ENCODE measurements around the gene ZNF606.
A peak's percentile ranks its signal among the peaks of the same experiment; 100 is the strongest.
"Not testable (repeated sequence)": the region's sequence is repeated elsewhere in the genome, so short reads cannot be mapped to it uniquely, and the experiment has no call there.

ZNF606 gene

GRCh38 chr19:58009666-58010301, 7.2 kb upstream of the ZNF606 start:
- H3K4me3 ChIP-seq (ENCODE audit: low read depth in 1 of 2, low read length in 1 of 2), result peak overlapping the region; percentile 62 to 65
- peaks cover 12% of the 10 kb centered on the region in 2 experiments for H3K4me1 ChIP-seq (ENCODE audit: control insufficient read depth in 1 of 2, insufficient read depth in 1 of 2, low read depth in 1 of 2, low read length in 1 of 2)
- H3K36me3 ChIP-seq, result no peaks in the 10 kb centered on the region
- peaks cover 28% of the 10 kb centered on the region for H3K27me3 ChIP-seq
- no peak overlapping the region for H3K27ac ChIP-seq
- TF ChIP-seq, protein P1, sequence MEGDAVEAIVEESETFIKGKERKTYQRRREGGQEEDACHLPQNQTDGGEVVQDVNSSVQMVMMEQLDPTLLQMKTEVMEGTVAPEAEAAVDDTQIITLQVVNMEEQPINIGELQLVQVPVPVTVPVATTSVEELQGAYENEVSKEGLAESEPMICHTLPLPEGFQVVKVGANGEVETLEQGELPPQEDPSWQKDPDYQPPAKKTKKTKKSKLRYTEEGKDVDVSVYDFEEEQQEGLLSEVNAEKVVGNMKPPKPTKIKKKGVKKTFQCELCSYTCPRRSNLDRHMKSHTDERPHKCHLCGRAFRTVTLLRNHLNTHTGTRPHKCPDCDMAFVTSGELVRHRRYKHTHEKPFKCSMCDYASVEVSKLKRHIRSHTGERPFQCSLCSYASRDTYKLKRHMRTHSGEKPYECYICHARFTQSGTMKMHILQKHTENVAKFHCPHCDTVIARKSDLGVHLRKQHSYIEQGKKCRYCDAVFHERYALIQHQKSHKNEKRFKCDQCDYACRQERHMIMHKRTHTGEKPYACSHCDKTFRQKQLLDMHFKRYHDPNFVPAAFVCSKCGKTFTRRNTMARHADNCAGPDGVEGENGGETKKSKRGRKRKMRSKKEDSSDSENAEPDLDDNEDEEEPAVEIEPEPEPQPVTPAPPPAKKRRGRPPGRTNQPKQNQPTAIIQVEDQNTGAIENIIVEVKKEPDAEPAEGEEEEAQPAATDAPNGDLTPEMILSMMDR (IDR thresholded peaks at IDR 0.05), result no peak
- no peaks in the 10 kb centered on the region for H3K9me3 ChIP-seq

- no peaks in the 10 kb centered on the region for H3K9me3 ChIP-seq
- peaks cover 12% of the 10 kb centered on the region in 2 experiments for H3K4me1 ChIP-seq (ENCODE audit: control insufficient read depth in 1 of 2, insufficient read depth in 1 of 2, low read depth in 1 of 2, low read length in 1 of 2)
- TF ChIP-seq, protein P1 (IDR thresholded peaks at IDR 0.05), result no peak
- H3K4me3 ChIP-seq (ENCODE audit: low read depth in 1 of 2, low read length in 1 of 2), result peak overlapping the region; percentile 62 to 65
- peaks cover 28% of the 10 kb centered on the region for H3K27me3 ChIP-seq
- no peak overlapping the region for H3K27ac ChIP-seq
- no peaks in the 10 kb centered on the region for H3K36me3 ChIP-seq
Observed at GRCh38 chr19:58009301-58009665, 6.7 kb upstream of the ZNF606 start.

DNA sequence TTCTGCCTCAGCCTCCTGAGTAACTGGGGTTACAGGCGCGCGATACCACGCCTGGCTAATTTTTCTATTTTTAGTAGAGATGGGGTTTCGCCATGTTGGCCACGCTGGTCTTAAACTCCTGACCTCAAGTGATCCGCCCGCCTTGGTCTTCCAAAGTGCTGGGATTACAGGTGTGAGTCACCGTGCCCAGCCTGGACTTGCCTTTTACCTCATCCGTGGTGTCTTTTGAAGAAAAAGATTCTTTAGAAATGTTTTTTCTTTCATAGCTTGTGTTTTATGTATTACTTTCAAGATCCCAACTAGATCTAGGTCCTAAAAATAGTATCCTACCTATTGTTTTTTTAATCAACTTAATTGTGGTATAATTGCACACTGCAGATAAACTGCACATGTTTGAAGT, 6.3 kb upstream of the ZNF606 start:
- H3K36me3 ChIP-seq, H3K27ac ChIP-seq, H3K9me3 ChIP-seq: not testable (repeated sequence)
- Histone ChIP-seq H3K4me3 (ENCODE audit: low read depth in 1 of 2, low read length in 1 of 2) (peak overlapping the region in 1 of 2 experiments; percentile 62), H3K27me3 (peaks cover 28% of the 10 kb centered on the region), H3K4me1 (ENCODE audit: control insufficient read depth in 1 of 2, insufficient read depth in 1 of 2, low read depth in 1 of 2, low read length in 1 of 2) (peaks cover 12 to 13% of the 10 kb centered on the region in 2 experiments)

DNA sequence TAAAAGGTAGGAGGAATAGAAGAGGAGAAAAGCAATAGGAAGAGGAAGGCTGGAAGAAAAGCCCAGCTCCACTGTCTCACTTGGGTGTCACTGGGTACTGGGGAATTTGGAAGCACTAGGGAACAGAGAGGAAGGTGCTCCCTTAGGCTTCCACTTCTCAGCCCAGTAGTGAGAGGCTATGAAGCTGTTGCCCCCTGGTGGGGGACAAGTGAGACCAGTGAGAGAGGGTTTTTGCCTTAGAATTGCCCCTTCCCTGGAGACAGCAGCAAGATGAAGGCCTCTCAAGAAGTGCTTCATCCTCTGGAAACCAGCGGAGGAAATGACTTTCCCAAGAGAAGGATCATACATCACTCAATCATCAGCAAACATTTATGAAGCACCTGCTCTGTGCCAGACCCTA, 4.7 kb upstream of the ZNF606 start:
- TF ChIP-seq, protein P1 (IDR thresholded peaks at IDR 0.05), result no peak
- Histone ChIP-seq H3K27ac (no peak overlapping the region), H3K9me3 (no peaks in the 10 kb centered on the region), H3K27me3 (peaks cover 28% of the 10 kb centered on the region), H3K36me3 (no peaks in the 10 kb centered on the region), H3K4me3 (ENCODE audit: low read depth in 1 of 2, low read length in 1 of 2) (no peak overlapping the region), H3K4me1 (ENCODE audit: control insufficient read depth in 1 of 2, insufficient read depth in 1 of 2, low read depth in 1 of 2, low read length in 1 of 2) (peaks cover 17 to 24% of the 10 kb centered on the region in 2 experiments)

- Histone ChIP-seq H3K9me3 (no peaks in the 10 kb centered on the region), H3K36me3 (peaks cover 17% of the 10 kb centered on the region), H3K4me1 (ENCODE audit: control insufficient read depth in 1 of 2, insufficient read depth in 1 of 2, low read depth in 1 of 2, low read length in 1 of 2) (peaks cover 14 to 23% of the 10 kb centered on the region in 2 experiments), H3K27me3 (peaks cover under 1% of the 10 kb centered on the region), H3K27ac (peak overlapping the region; percentile 87), H3K4me3 (ENCODE audit: low read depth in 1 of 2, low read length in 1 of 2) (peak overlapping the region; percentile 71 to 86)
- TF ChIP-seq, protein P1 (IDR thresholded peaks at IDR 0.05), result no peak
Observed at GRCh38 chr19:58003174-58003828, 681 bp upstream of the ZNF606 start.

DNA sequence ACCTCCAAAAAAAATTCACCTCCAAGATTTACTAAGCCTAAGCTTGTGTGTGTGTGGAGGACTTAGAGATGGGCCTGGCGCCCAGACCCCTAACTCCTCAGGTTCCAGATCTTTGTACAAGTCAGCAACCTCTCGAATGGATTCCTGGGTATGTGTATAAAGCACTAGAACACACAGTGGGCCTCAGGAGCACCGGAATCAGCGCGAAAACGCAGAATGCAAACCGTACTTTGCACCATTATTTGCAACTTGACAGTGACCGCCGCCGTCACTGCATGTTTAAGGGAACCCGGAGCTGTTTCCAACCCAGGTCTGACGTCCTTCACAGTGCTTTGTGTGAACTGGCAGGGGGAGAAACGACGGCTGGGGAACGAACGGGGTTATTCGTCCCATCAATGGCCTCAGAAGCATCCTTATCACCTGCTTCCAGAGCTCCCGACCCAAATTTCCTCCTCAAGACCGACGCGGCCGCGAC, 688 bp downstream of the ZNF606 start:
- Histone ChIP-seq H3K36me3 (peaks cover 22% of the 10 kb centered on the region), H3K4me3 (ENCODE audit: low read depth in 1 of 2, low read length in 1 of 2) (peak overlapping the region; percentile 71 to 86), H3K27ac (peak overlapping the region; percentile 87), H3K27me3 (no peaks in the 10 kb centered on the region), H3K4me1 (ENCODE audit: control insufficient read depth in 1 of 2, insufficient read depth in 1 of 2, low read depth in 1 of 2, low read length in 1 of 2) (peaks cover 14 to 23% of the 10 kb centered on the region in 2 experiments), H3K9me3 (peaks cover 8% of the 10 kb centered on the region)
- TF ChIP-seq, protein P1 (IDR thresholded peaks at IDR 0.05), result no peak

Data from neutrophil (primary cell).